Endodermal cell (in vitro differentiated cells): Measurements from ENCODE around the gene TBC1D19. TPM values are rescaled to one million over a fixed set of nuclear protein-coding genes. Genes with fewer than 3 reads are reported as not detected.
"Not testable (repeated sequence)": the region's sequence is repeated elsewhere in the genome, so short reads cannot be mapped to it uniquely, and the experiment has no call there.

Experiments used
- DNase-seq: peaks from one replicate; pipeline ENCODE4 v3.0.0-alpha.2; 2017
- H3K27ac ChIP-seq: 2 replicates; pipeline ENCODE4 v1.5.1; 2013; ENCODE audit warnings: mild to moderate bottlenecking, low read depth, low read length, moderate library complexity
- H3K27me3 ChIP-seq: 2 replicates; pipeline ENCODE4 v1.6.1; 2013; ENCODE audit warnings: mild to moderate bottlenecking, low read length, moderate library complexity; ENCODE audit not compliant: insufficient read depth, control insufficient read depth, poor library complexity, severe bottlenecking
- H3K36me3 ChIP-seq: 2 replicates; pipeline ENCODE4 v1.7.0; 2013; ENCODE audit warnings: mild to moderate bottlenecking, low read length, moderate library complexity; ENCODE audit not compliant: control insufficient read depth, insufficient read depth
- H3K4me1 ChIP-seq: one replicate; pipeline ENCODE4 v1.7.0; 2013; ENCODE audit warnings: low read length; ENCODE audit not compliant: control insufficient read depth, insufficient read depth
- H3K4me3 ChIP-seq: 2 replicates; pipeline ENCODE4 v1.5.1; 2013; ENCODE audit warnings: mild to moderate bottlenecking, low read length, moderate library complexity
- H3K9ac ChIP-seq: 2 replicates; pipeline ENCODE4 v1.6.1; 2013; ENCODE audit warnings: mild to moderate bottlenecking, low read length, moderate library complexity; ENCODE audit not compliant: poor library complexity, severe bottlenecking; ENCODE audit errors: extremely low read depth
- H3K9me3 ChIP-seq: 2 replicates; pipeline ENCODE4 v1.6.1; 2013; ENCODE audit warnings: mild to moderate bottlenecking, low read length, moderate library complexity; ENCODE audit not compliant: control insufficient read depth
- H3K27ac Mint-ChIP-seq: 2 replicates; pipeline ENCODE4 v1.8.0; 2020; ENCODE audit warnings: mixed read lengths
- H3K27me3 Mint-ChIP-seq: 2 replicates; pipeline ENCODE4 v1.8.0; 2021; ENCODE audit warnings: mild to moderate bottlenecking, mixed read lengths; ENCODE audit not compliant: insufficient read depth
- H3K36me3 Mint-ChIP-seq: 2 replicates; pipeline ENCODE4 v1.8.0; 2020; ENCODE audit warnings: low read depth, mixed read lengths
- H3K4me1 Mint-ChIP-seq: 2 replicates; pipeline ENCODE4 v1.8.0; 2020; ENCODE audit warnings: mixed read lengths
- H3K4me3 Mint-ChIP-seq: 2 replicates; pipeline ENCODE4 v1.8.0; 2020; ENCODE audit warnings: mild to moderate bottlenecking, moderate library complexity, mixed read lengths
- H3K9me3 Mint-ChIP-seq: 2 replicates; pipeline ENCODE4 v1.8.0; 2020; ENCODE audit warnings: mild to moderate bottlenecking, mixed read lengths
- CTCF ChIP-seq: fragments of 200-600 bp; sonication (generic); conservative IDR thresholded peaks from 2 replicates; pipeline ENCODE4 v1.5.0; 2021; ENCODE audit warnings: antibody characterized with exemption, mild to moderate bottlenecking
- WGBS, 2 experiments: methylation state at CpG; one replicate each; pipeline versions ENCODE4 v1.1.5 to v1.1.7; 2013; ENCODE audit warnings: missing lambda C conversion rate in 2 of 2, mixed read lengths in 1 of 2; ENCODE audit not compliant: insufficient coverage in 1 of 2, insufficient read length in 1 of 2; 5-methylcytosine and 5-hydroxymethylcytosine counted together
- total RNA-seq, 2 donors: library from RNA; stranded (reverse); fragmentation: NEBNext Ultra II Directional in 1 of 2; extraction: Animal tissue kit (Norgen Biotek cat#: 25700) in 1 of 2; gene quantifications; 2 replicates in 1 of 2; 3 replicates in 1 of 2; pipeline ENCODE4 v1.2.1, GENCODE V29; 2021

TBC1D19 gene
- total RNA-seq, 2 donors from 2014 or later: 7.0 to 9.9 TPM

DNA sequence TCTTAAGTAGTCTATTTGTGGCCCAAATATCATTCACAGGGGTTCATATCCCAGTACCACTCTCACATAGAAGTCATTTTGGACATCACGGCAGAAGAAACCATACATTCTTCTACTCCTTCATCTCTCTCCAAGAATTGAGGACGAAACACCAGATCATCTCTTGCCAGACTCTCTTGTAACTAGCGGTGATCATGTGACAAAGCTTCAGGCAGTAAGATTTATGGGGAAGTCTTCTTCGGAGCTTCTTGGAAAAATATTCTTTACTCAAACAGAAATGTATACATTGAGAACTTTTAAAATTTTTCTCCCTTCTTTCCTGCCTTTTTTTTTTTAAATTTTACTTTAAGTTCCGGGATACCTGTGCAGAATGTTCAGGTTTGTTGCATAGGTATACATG lies 4.7 kb upstream of the TBC1D19 start:
- Mint-ChIP-seq H3K36me3 (no peaks in the 10 kb centered on the region), H3K27me3 (peaks cover 5% of the 10 kb centered on the region), H3K4me3 (no peak overlapping the region), H3K27ac (no peak overlapping the region), H3K4me1 (peaks cover 7% of the 10 kb centered on the region), H3K9me3 (no peaks in the 10 kb centered on the region)
- H3K27ac ChIP-seq: no peak overlapping the region
- no peak for TF ChIP-seq CTCF
- no peaks in the 10 kb centered on the region for H3K4me1 ChIP-seq
- H3K9me3 ChIP-seq: no peaks in the 10 kb centered on the region
- DNase-seq: no peak
- WGBS, 2 experiments: 96% methylated on average over 5 of the region's 5 CpGs; no CpG with 5 or more reads in 1 of the 2 experiments
- no peak overlapping the region for H3K9ac ChIP-seq
- no peaks in the 10 kb centered on the region for H3K27me3 ChIP-seq
- no peaks in the 10 kb centered on the region for H3K36me3 ChIP-seq
- H3K4me3 ChIP-seq: no peak overlapping the region

DNA sequence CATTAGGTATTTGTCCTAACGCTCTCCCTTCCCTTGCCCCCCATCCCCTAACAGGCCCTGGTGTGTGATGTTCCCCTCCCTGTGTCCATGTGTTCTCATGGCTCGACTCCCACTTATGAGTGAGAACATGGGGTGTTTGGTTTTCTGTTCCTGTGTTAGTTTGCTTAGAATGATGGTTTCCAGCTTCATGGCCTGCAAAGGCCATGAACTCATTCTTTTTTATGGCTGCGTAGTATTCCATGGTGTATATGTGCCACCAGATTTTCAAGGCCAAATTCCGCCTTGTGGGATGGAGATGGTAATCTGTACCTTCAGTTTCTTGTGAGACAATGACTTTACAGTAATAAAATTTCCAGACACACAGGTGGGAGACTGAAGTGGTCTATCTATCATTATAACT lies 2.5 kb upstream of the TBC1D19 start:
- not testable (repeated sequence) for H3K36me3 Mint-ChIP-seq, H3K4me3 ChIP-seq, H3K27ac Mint-ChIP-seq, H3K4me3 Mint-ChIP-seq, H3K9me3 ChIP-seq, DNase-seq, H3K27ac ChIP-seq, H3K9me3 Mint-ChIP-seq, H3K9ac ChIP-seq, H3K36me3 ChIP-seq, H3K27me3 Mint-ChIP-seq, H3K27me3 ChIP-seq, H3K4me1 ChIP-seq
- 80 to 94% methylated on average over 1 to 4 of the region's 4 CpGs for WGBS, 2 experiments
- H3K4me1 Mint-ChIP-seq: peaks cover 12% of the 10 kb centered on the region

DNA sequence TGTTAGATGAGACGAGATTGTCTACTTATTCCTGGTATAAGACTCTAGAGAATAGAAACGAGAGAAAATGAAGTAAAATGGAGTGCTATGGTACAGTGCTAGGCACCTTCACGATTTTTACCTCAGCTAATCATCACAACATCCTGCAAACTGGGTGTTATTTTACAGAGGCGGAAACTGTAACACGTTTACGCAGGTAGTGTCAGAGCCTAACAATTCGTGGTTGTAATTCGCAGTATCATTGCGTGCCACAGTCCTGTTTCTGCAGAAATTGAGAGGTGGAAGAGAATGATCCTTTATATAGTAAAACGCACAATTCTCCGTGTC lies 383 bp upstream of the TBC1D19 start:
- Mint-ChIP-seq H3K36me3 (no peaks in the 10 kb centered on the region), H3K4me1 (peaks cover 8% of the 10 kb centered on the region), H3K27me3 (peaks cover 6% of the 10 kb centered on the region), H3K4me3 (peak overlapping the region; percentile 90), H3K27ac (peak overlapping the region; percentile 40), H3K9me3 (peaks cover 2% of the 10 kb centered on the region)
- H3K4me3 ChIP-seq: peak overlapping the region; percentile 93
- TF ChIP-seq CTCF: no peak
- no peaks in the 10 kb centered on the region for H3K4me1 ChIP-seq
- H3K9me3 ChIP-seq: no peaks in the 10 kb centered on the region
- WGBS, 2 experiments: 39% methylated on average over 3 to 11 of the region's 11 CpGs
- H3K36me3 ChIP-seq: no peaks in the 10 kb centered on the region
- no peaks in the 10 kb centered on the region for H3K27me3 ChIP-seq
- no peak overlapping the region for H3K9ac ChIP-seq
- DNase-seq: no peak
- no peak overlapping the region for H3K27ac ChIP-seq

GRCh38 chr4:26584725-26585124 lies 841 bp downstream of the TBC1D19 start:
- Histone ChIP-seq H3K27ac (no peak overlapping the region), H3K9ac (peak overlapping the region; percentile 51), H3K27me3 (no peaks in the 10 kb centered on the region), H3K9me3 (no peaks in the 10 kb centered on the region), H3K4me3 (peak overlapping the region; percentile 93), H3K36me3 (no peaks in the 10 kb centered on the region), H3K4me1 (no peaks in the 10 kb centered on the region)
- no peak for TF ChIP-seq CTCF
- Mint-ChIP-seq H3K27me3 (peaks cover 6% of the 10 kb centered on the region), H3K4me1 (peaks cover 8% of the 10 kb centered on the region), H3K9me3 (peaks cover 2% of the 10 kb centered on the region), H3K4me3 (peak overlapping the region; percentile 90), H3K36me3 (no peaks in the 10 kb centered on the region), H3K27ac (no peak overlapping the region)
- 63 to 100% methylated on average over 1 to 4 of the region's 4 CpGs for WGBS, 2 experiments
- DNase-seq: no peak
